Tibial nerve (tissue), 4 donors: Measurements from ENCODE around the gene MEIS2. TPM values are rescaled to one million over a fixed set of nuclear protein-coding genes. Genes with fewer than 3 reads are reported as not detected.

Source experiments
- DNase-seq, 2 donors: peaks; one replicate each; pipeline ENCODE4 v3.0.0-alpha.2; 2019; ENCODE audit warnings: low spot score in 2 of 2
- H3K27ac ChIP-seq, 4 donors: fragments of 200-600 bp; sonication (generic) in 3 of 4; one replicate each; pipeline ENCODE4 v1.5.1; 2017 to 2019; ENCODE audit warnings: mild to moderate bottlenecking in 1 of 4
- H3K27me3 ChIP-seq, 2 donors: fragments of 200-600 bp; sonication (generic) in 1 of 2; one replicate each; pipeline versions ENCODE4 v1.5.1 to v1.6.0; 2017 to 2019
- H3K36me3 ChIP-seq, 3 donors: fragments of 200-600 bp; sonication (generic); one replicate each; pipeline ENCODE4 v1.5.1; 2018 to 2019
- H3K4me1 ChIP-seq, 4 donors: fragments of 200-600 bp; sonication (generic) in 3 of 4; one replicate each; pipeline ENCODE4 v1.5.1; 2017 to 2019
- H3K4me3 ChIP-seq, 4 donors: fragments of 200-600 bp; sonication (generic) in 3 of 4; one replicate each; pipeline ENCODE4 v1.5.1; 2017 to 2019; ENCODE audit warnings: mild to moderate bottlenecking in 1 of 4, moderate library complexity in 1 of 4
- H3K9me3 ChIP-seq, 4 donors: fragments of 200-600 bp; sonication (generic) in 3 of 4; one replicate each; pipeline ENCODE4 v1.5.1; 2017 to 2019
- CTCF ChIP-seq, 5 experiments: fragments of 200-600 bp in 3 of 5; fragments of 450-650 bp in 2 of 5; sonication (generic) in 3 of 5; IDR thresholded peaks; one replicate each; pipeline ENCODE4 v1.5.1; 2016 to 2019; ENCODE audit warnings: antibody characterized with exemption in 5 of 5, mild to moderate bottlenecking in 3 of 5, moderate library complexity in 2 of 5
- EP300 ChIP-seq, 2 donors: sonication (generic); formaldehyde crosslinking; IDR thresholded peaks; one replicate each; pipeline ENCODE4 v1.6.1; 2017; ENCODE audit warnings: antibody characterized with exemption in 2 of 2, mild to moderate bottlenecking in 1 of 2
- POLR2A ChIP-seq, 2 donors: fragments of 450-650 bp; IDR thresholded peaks; one replicate each; pipeline ENCODE4 v1.6.1; 2017; ENCODE audit warnings: antibody characterized with exemption in 2 of 2, mild to moderate bottlenecking in 2 of 2, moderate library complexity in 2 of 2
- WGBS, 2 donors: methylation state at CpG; one replicate each; pipeline ENCODE4 v1.1.5; 2018; 5-methylcytosine and 5-hydroxymethylcytosine counted together
- total RNA-seq, 4 donors: library from RNA; depleted of rRNA; stranded (reverse); fragments of >200 nt; gene quantifications; one replicate each; pipeline ENCODE4 v1.1.0, GENCODE V29; 2016

The MEIS2 gene
- total RNA-seq, 4 donors from 2014 or later = 9.4 to 15.7 (median 14.3) TPM

GRCh38 chr15:36924034-36924433 is 176.3 kb downstream of the MEIS2 start:
- H3K27ac ChIP-seq = no peak overlapping the region
- 48 to 54% methylated on average over 4 of the region's 4 CpGs for WGBS, 2 donors
- no peaks in the 10 kb centered on the region for H3K27me3 ChIP-seq
- no peak for TF ChIP-seq CTCF (IDR thresholded peaks at IDR 0.05)
- TF ChIP-seq POLR2A (IDR thresholded peaks at IDR 0.05) = no peak
- TF ChIP-seq EP300 (IDR thresholded peaks at IDR 0.05) = no peak
- H3K4me1 ChIP-seq = no peaks in the 10 kb centered on the region
- no peaks in the 10 kb centered on the region for H3K9me3 ChIP-seq
- no peak overlapping the region for H3K4me3 ChIP-seq
- no peaks in the 10 kb centered on the region for H3K36me3 ChIP-seq
- DNase-seq = no peak

- Histone ChIP-seq H3K27ac (no peak overlapping the region), H3K4me1 (no peaks in the 10 kb centered on the region), H3K4me3 (no peak overlapping the region), H3K9me3 (no peaks in the 10 kb centered on the region), H3K36me3 (no peaks in the 10 kb centered on the region), H3K27me3 (no peaks in the 10 kb centered on the region)
- no peak for DNase-seq
- WGBS, 2 donors = 56 to 67% methylated on average over 9 of the region's 9 CpGs
- no peak for TF ChIP-seq CTCF (IDR thresholded peaks at IDR 0.05)
- no peak for TF ChIP-seq EP300 (IDR thresholded peaks at IDR 0.05)
- TF ChIP-seq POLR2A (IDR thresholded peaks at IDR 0.05) = no peak
Measured at GRCh38 chr15:36921484-36922091, 178.8 kb downstream of the MEIS2 start.

- Histone ChIP-seq H3K9me3 (no peaks in the 10 kb centered on the region), H3K4me3 (no peak overlapping the region), H3K4me1 (peaks cover 0 to 9% (median 0%) of the 10 kb centered on the region in 4 donors), H3K27ac (no peak overlapping the region), H3K27me3 (no peaks in the 10 kb centered on the region), H3K36me3 (no peaks in the 10 kb centered on the region)
- TF ChIP-seq CTCF (IDR thresholded peaks at IDR 0.05) = no peak
- 84 to 87% methylated on average over 4 of the region's 4 CpGs for WGBS, 2 donors
- no peak for DNase-seq
Measured at GRCh38 chr15:36917411-36918267, 182.7 kb downstream of the MEIS2 start.

- H3K4me3 ChIP-seq = no peak overlapping the region
- TF ChIP-seq CTCF (IDR thresholded peaks at IDR 0.05) (no peak), POLR2A (IDR thresholded peaks at IDR 0.05) (no peak)
- DNase-seq = no peak
- peaks cover 0 to 9% (median 0%) of the 10 kb centered on the region in 4 donors for H3K4me1 ChIP-seq
- H3K27ac ChIP-seq = no peak overlapping the region
- no peaks in the 10 kb centered on the region for H3K36me3 ChIP-seq
- 59 to 61% methylated on average over 3 of the region's 3 CpGs for WGBS, 2 donors
- no peaks in the 10 kb centered on the region for H3K9me3 ChIP-seq
- no peaks in the 10 kb centered on the region for H3K27me3 ChIP-seq
Measured at GRCh38 chr15:36914960-36915808, 185.2 kb downstream of the MEIS2 start.
